GM23338 (cell line): ENCODE measurements around the gene CALCB. TPM values are rescaled to one million over a fixed set of nuclear protein-coding genes. Genes with fewer than 3 reads are reported as not detected.

Experiments used
- ATAC-seq: fragments of 200-7000 bp; cut with Tn5 transposase; 3 replicates; pipeline ENCODE4 v1.9.1; 2020
- DNase-seq: peaks from one replicate; pipeline ENCODE4 v3.0.0-alpha.2; 2015; ENCODE audit warnings: low spot score
- H2AFZ ChIP-seq: fragments of 200-600 bp; sonication (generic); 2 replicates; pipeline ENCODE4 v1.8.0; 2016; ENCODE audit warnings: antibody characterized with exemption, mild to moderate bottlenecking, moderate library complexity
- H3F3A ChIP-seq: fragments of 200-600 bp; sonication (generic); replicated peaks from 2 replicates; pipeline ENCODE4 v1.8.0; 2017; ENCODE audit warnings: antibody characterized with exemption, mixed run types, low read depth
- H3K27ac ChIP-seq: fragments of 200-600 bp; sonication (generic); 2 replicates; pipeline ENCODE4 v1.6.1; 2016; ENCODE audit warnings: low read depth
- H3K27me3 ChIP-seq: fragments of 200-600 bp; sonication (generic); 2 replicates; pipeline ENCODE4 v1.8.0; 2016; ENCODE audit warnings: mild to moderate bottlenecking, mixed run types, moderate library complexity; ENCODE audit not compliant: insufficient read depth
- H3K36me3 ChIP-seq: fragments of 200-600 bp; sonication (generic); 2 replicates; pipeline ENCODE4 v1.8.0; 2016; ENCODE audit warnings: mild to moderate bottlenecking; ENCODE audit not compliant: insufficient read depth
- H3K4me1 ChIP-seq: fragments of 200-600 bp; sonication (generic); 2 replicates; pipeline ENCODE4 v1.8.0; 2016; ENCODE audit warnings: mild to moderate bottlenecking, moderate library complexity; ENCODE audit not compliant: insufficient read depth
- H3K4me2 ChIP-seq: fragments of 200-600 bp; sonication (generic); 2 replicates; pipeline ENCODE4 v1.7.1; 2017; ENCODE audit warnings: mixed run types
- H3K4me3 ChIP-seq: fragments of 200-600 bp; sonication (generic); 2 replicates; pipeline ENCODE4 v1.6.1; 2016; ENCODE audit warnings: mixed run types
- H3K79me2 ChIP-seq: fragments of 200-600 bp; sonication (generic); replicated peaks from 2 replicates; pipeline ENCODE4 v1.8.0; 2017; ENCODE audit warnings: mild to moderate bottlenecking; ENCODE audit not compliant: insufficient read depth
- H3K9me2 ChIP-seq: fragments of 200-600 bp; sonication (generic); 2 replicates; pipeline ENCODE4 v1.8.0; 2017; ENCODE audit not compliant: insufficient read depth
- H4K20me1 ChIP-seq: fragments of 200-600 bp; sonication (generic); replicated peaks from 2 replicates; pipeline ENCODE4 v1.8.0; 2017; ENCODE audit warnings: mild to moderate bottlenecking; ENCODE audit not compliant: insufficient read depth
- H3K27ac Mint-ChIP-seq: 2 replicates; pipeline ENCODE4 v1.8.0; 2020; ENCODE audit warnings: inconsistent platforms, mild to moderate bottlenecking, moderate library complexity, mixed read lengths
- H3K27me3 Mint-ChIP-seq: 3 replicates; pipeline ENCODE4 v1.8.0; 2022; ENCODE audit warnings: low read depth, mild to moderate bottlenecking, moderate library complexity, mixed read lengths, inconsistent platforms; ENCODE audit not compliant: insufficient read depth, poor library complexity
- H3K36me3 Mint-ChIP-seq: 3 replicates; pipeline ENCODE4 v1.8.0; 2021; ENCODE audit warnings: low read depth, mild to moderate bottlenecking, inconsistent platforms, moderate library complexity, mixed read lengths
- H3K4me1 Mint-ChIP-seq: 3 replicates; pipeline ENCODE4 v1.8.0; 2020; ENCODE audit warnings: mild to moderate bottlenecking, inconsistent platforms, mixed read lengths
- H3K4me3 Mint-ChIP-seq: 3 replicates; pipeline ENCODE4 v1.8.0; 2021; ENCODE audit warnings: moderate library complexity, mild to moderate bottlenecking, inconsistent platforms, mixed read lengths
- H3K9me3 Mint-ChIP-seq: 3 replicates; pipeline ENCODE4 v1.8.0; 2020; ENCODE audit warnings: moderate library complexity, mild to moderate bottlenecking, inconsistent platforms, mixed read lengths
- EZH2 ChIP-seq: fragments of 200-600 bp; sonication (generic); IDR thresholded peaks from one replicate; pipeline ENCODE4 v1.8.0; 2017; ENCODE audit warnings: antibody characterized with exemption, mild to moderate bottlenecking, low read depth; ENCODE audit not compliant: unreplicated experiment
- POLR2AphosphoS5 ChIP-seq: IDR thresholded peaks from 2 replicates; pipeline ENCODE4 v1.6.1; 2016; ENCODE audit warnings: antibody characterized with exemption, low read depth
- ZNF462 ChIP-seq: fragments of 250-450 bp; sonication (Bioruptor Pico); IDR thresholded peaks from 2 replicates; pipeline ENCODE4 v1.5.0; 2020; ENCODE audit warnings: mild to moderate bottlenecking, moderate library complexity
- polyA plus RNA-seq: library from polyadenylated mRNA; unstranded; fragments of >200 nt; fragmentation: Nextera tagmentation; extraction: Ambion mirVana; gene quantifications from 2 replicates; pipeline ENCODE4 v1.2.1, GENCODE V29; 2016
- total RNA-seq: library from RNA; depleted of rRNA; stranded (reverse); fragments of >200 nt; shearing (Covaris generic); gene quantifications from 2 replicates; pipeline ENCODE4 v1.2.3, GENCODE V29; 2014

The CALCB gene
- total and polyA plus RNA-seq, 2 experiments from 2014 or later, result 7.9 to 9.5 TPM

GRCh38 chr11:15091625-15092024 lies 18.2 kb downstream of the CALCB start:
- H2AFZ ChIP-seq, result no peak overlapping the region

GRCh38 chr11:15093432-15093831 lies 20.0 kb downstream of the CALCB start:
- Histone ChIP-seq H3K27ac (no peak overlapping the region), H3F3A (no peaks in the 10 kb centered on the region), H3K79me2 (no peaks in the 10 kb centered on the region), H4K20me1 (no peaks in the 10 kb centered on the region), H3K9me2 (peaks cover 16% of the 10 kb centered on the region), H2AFZ (no peak overlapping the region), H3K4me2 (no peak overlapping the region), H3K36me3 (no peaks in the 10 kb centered on the region), H3K27me3 (no peaks in the 10 kb centered on the region), H3K4me3 (no peak overlapping the region), H3K4me1 (no peaks in the 10 kb centered on the region)
- no peaks in the 10 kb centered on the region for H3K9me3 Mint-ChIP-seq
- 0 out of 3 replicates have a peak, but pooled peaks cover 2% of the 10 kb centered on the region for H3K36me3 Mint-ChIP-seq
- no peak for ATAC-seq
- DNase-seq, result no peak
- H3K4me1 Mint-ChIP-seq, result no peaks in the 10 kb centered on the region; the same call in 2 of the 3 replicates
- H3K27me3 Mint-ChIP-seq, result peaks cover 2% of the 10 kb centered on the region
- no peak overlapping the region for H3K4me3 Mint-ChIP-seq
- no peak for TF ChIP-seq POLR2AphosphoS5
- no peak for TF ChIP-seq ZNF462 (CRISPR knock-in tag)
- no peak overlapping the region for H3K27ac Mint-ChIP-seq

More at GRCh38 chr11:15091625-15092024, 18.2 kb downstream of the CALCB start:
- Mint-ChIP-seq H3K4me1 (no peaks in the 10 kb centered on the region), H3K27ac (no peak overlapping the region), H3K4me3 (no peak overlapping the region), H3K27me3 (no peaks in the 10 kb centered on the region), H3K36me3 (peaks cover 4% of the 10 kb centered on the region; the same call in 2 of the 3 replicates), H3K9me3 (no peaks in the 10 kb centered on the region; the same call in 2 of the 3 replicates)
- no peak for TF ChIP-seq EZH2
- ATAC-seq (no peak), DNase-seq (no peak)
- no peaks in the 10 kb centered on the region for H3K36me3 ChIP-seq
- no peaks in the 10 kb centered on the region for H3K79me2 ChIP-seq
- no peaks in the 10 kb centered on the region for H3K27me3 ChIP-seq
- peaks cover 10% of the 10 kb centered on the region; the same call in 1 of the 2 replicates for H3K9me2 ChIP-seq
- H3K4me2 ChIP-seq, result no peak overlapping the region
- H3F3A ChIP-seq, result no peaks in the 10 kb centered on the region
- no peaks in the 10 kb centered on the region for H3K4me1 ChIP-seq
- H3K4me3 ChIP-seq, result no peak overlapping the region
- H4K20me1 ChIP-seq, result no peaks in the 10 kb centered on the region
- no peak overlapping the region for H3K27ac ChIP-seq
